Stimulated activated CD4-positive, alpha-beta T cell treated with anti-CD3 and anti-CD28 coated beads, Interleukin-1b, Interleukin-23, amount 100 ng/mL, for 48 hours (primary cell): ENCODE measurements around the gene UNC13B.
"Not testable (repeated sequence)": the region's sequence is repeated elsewhere in the genome, so short reads cannot be mapped to it uniquely, and the experiment has no call there.

Experiments
- DNase-seq: peaks from one replicate; pipeline ENCODE4 v3.0.0-alpha.2; 2020

The UNC13B gene

GRCh38 chr9:35161713-35162604 is at the start of gene UNC13B:
UNC13B (plus strand) TSS chr9:35162009; CDS start chr9:35162284, 275 bp downstream.
- DNase-seq = peak; percentile 71

GRCh38 chr9:35112257-35113020 is 49.4 kb upstream of the UNC13B start:
- no peak for DNase-seq

DNA sequence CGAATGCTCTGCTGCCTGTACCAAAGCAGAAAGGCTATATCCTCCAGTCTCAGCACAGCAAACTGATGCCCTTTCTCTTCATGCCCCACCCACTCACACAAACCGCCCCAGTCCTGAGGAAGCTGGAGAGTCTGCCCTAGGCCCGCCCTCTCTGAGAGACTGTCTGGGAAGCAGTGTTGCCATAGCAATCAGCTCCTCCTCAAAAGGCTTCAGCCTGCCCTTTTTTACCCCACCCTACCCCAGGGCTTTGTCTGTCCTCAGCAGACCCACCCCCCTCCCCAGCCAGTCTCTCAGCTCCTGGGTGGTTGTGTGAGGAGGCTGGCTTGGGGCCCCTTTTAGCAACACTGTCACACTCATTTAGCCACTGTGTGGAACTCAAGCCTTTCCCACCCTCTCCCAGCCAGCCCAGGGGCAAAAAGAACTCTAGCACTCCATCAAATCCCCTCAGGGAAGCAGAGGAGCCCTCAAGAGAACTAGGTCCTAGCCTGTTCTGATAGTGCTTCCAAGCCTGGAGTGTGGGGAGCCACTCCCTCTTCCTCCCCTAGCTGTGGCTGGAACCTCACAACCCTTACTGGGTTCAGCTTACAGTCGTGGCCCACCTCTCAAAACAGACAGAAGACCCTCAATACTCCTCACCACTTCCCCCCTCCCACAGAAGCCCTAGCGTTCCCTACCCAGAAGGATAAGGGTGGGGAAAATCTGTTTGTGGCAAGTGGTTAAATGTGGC is 47.5 kb upstream of the UNC13B start:
- DNase-seq = peak; percentile 74

- DNase-seq = peak; percentile 49
These were observed 46.8 kb upstream of the UNC13B start for GRCh38 chr9:35114840-35115628.

GRCh38 chr9:35115680-35116538 is 45.9 kb upstream of the UNC13B start, which contains the start of gene ATOSB:
ATOSB (minus strand) TSS chr9:35115862; CDS start chr9:35108274, 7,588 bp downstream.
- DNase-seq = peak; percentile 95

DNA sequence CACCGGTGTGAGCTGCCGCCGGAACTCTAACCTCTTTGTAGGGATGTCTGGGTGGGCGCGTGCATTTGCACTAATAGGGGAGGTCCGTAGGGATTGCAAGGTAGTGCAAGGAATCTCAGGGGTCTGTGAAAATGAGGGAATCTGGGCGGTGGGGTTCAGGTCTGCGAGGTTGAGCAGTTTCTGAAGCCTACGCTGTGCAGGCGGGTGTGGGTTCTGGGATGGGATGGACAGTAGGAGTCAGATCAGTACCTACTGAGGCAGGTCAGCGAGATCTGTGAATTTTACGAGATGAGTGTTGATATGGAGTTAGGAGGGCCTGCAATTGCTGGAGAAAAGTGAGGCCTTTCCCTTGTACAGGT is 45.3 kb upstream of the UNC13B start:
- no peak for DNase-seq

- DNase-seq = peak; percentile 87
These were observed 44.8 kb upstream of the UNC13B start for GRCh38 chr9:35116898-35117551.

GRCh38 chr9:35134920-35135319 is 26.9 kb upstream of the UNC13B start:
- no peak for DNase-seq

GRCh38 chr9:35135988-35136387 is 25.8 kb upstream of the UNC13B start:
- DNase-seq = no peak

- DNase-seq = no peak
These were observed 24.9 kb upstream of the UNC13B start for GRCh38 chr9:35136866-35137265.

DNA sequence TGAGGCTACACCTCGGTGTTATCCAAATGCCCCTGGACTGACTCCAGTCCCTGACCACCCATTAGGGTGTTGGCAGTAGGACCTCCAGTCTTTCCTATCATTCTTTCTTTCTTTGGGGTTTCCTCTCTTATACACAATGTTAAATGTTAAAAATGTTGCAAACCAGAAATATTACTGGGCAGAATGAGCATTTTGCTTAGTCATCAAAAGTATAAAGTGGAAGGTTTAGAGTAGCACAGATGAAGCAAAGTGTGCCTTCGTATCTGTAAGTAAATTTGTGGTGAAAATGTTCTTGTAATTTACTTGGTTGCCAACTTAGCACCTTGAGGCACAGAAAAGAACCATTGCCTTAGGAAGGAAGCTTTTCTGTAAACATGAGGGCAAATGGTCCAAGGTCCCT is 21.7 kb upstream of the UNC13B start:
- DNase-seq = no peak

DNA sequence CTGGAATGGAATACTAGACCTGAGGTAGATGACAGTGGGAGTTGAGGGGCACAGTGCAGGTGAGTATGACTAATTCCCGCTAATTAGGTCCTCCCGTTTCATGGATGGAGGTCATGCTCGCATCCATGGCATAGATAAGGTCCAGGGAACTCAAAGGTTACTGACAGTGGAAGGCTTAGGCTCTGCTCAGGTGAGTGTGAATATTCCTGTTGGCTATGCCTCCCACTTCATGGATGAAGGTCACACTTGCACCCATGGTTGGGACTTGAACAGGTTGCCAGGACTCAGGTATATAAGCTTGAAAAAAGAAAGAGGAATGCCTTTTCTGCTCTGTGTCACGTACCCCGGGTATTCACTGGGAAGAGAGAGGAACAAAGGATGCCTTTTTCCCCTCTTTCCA is 19.8 kb upstream of the UNC13B start:
- no peak for DNase-seq

DNA sequence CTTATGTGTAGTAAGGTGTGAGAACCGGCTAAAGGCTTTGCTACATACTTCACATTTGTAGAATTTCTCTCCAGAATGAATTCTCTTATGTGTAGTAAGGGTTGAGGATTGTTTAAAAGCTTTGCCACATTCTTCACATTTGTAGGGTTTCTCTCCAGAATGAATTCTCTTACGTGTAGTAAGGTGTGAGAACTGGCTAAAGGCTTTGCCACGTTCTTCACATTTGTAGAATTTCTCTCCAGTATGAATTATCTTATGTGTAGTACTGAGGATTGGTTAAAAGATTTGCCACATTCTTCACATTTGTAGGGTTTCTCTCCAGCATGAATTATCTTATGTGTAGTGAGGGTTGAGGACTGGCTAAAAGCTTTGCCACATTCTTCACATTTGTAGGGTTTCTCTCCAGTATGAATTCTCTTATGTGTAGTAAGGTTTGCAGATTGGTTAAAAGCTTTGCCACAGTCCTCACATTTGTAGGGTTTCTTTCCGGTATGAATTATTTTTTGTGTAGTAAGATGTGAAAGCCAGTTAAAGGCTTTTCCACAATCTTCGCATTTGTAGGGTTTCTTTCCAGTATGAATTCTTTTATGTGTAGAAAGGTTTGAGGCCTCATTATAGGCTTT is 13.8 kb upstream of the UNC13B start:
- not testable (repeated sequence) for DNase-seq

DNA sequence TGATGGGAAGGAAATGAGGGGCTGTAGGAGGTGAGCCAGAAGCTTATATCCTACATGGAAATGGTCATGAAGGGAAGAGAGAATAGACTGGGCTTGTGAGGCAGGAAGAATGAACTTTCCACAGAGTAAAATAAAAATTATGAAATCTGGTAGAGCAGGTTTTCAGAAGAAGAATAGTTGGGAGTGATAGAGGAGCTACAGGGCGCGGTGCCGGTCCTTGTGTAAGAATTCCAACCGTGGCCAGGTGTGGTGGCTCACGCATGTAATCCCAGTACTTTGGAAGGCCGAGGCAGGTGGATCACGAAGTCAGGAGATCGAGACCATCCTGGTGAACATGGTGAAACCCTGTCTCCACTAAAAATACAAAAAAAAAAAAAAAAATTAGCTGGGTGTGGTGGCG is 8.9 kb upstream of the UNC13B start:
- no peak for DNase-seq

- DNase-seq = no peak
These were observed 5.0 kb upstream of the UNC13B start for GRCh38 chr9:35156781-35157180.

- DNase-seq = not testable (repeated sequence)
These were observed 4.0 kb upstream of the UNC13B start for GRCh38 chr9:35157836-35158235.

DNA sequence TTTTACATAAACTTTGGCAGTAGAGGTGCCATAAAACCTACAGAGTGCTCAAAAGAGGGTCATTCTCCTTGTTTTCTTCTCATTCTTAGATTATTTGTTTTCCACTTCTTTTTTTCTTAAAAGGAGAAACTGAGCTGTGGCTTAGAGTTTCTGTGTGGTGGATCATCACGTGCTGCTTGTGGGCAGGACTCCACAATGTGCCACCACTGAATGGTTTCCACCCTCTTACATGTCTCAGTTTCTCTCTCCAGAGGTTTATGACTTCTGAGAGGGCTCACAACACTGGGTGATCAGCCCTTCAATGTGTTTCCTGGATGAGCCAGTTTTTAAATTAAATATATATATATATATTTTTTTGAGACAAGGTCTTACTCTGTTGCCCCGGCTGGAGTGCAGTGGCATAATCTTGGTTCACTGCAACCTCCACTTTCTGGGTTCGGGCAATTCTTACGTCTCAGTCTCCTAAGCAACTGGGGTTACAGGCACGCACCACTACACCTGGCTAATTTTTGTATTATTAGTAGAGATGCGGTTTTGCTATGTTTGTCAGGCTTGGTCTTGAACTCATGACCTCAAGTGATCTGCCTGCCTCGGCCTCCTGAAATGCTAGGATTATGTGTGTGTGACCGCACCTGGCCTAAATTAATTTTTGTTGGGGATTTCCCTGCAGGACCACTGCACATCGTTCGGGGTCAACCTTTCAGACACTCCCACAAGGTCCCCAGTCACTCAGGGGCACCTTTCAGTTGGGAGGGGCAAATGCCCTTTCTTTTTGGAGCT is 3.1 kb upstream of the UNC13B start:
- no peak for DNase-seq

- no peak for DNase-seq
These were observed 951 bp downstream of the UNC13B start for GRCh38 chr9:35162605-35163315.

- no peak for DNase-seq
These were observed 1.6 kb downstream of the UNC13B start for GRCh38 chr9:35163413-35163812.
